Measurements from ENCODE around the gene ARHGDIA.

The ARHGDIA gene

DNA sequence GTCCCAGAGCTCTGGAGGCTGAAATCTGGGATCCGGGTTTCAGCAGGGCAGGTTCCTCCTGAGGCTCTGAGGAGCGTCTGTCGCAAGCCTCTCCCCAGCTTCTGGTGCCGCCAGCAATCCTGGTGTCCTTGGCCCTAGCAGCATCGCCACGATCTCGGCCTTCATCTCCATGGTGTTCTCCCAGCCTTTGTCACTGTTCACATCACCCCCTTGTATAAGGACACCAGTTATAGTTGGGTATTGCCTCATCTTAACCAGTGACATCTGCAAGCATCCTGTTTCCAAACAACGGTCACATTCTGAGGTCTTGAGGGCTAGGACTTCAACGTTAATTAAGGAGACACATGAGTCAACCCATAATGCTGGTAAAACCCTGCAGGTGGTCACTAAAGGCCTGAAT is 33.5 kb downstream of the ARHGDIA start:
- TF ChIP-seq, protein P1, sequence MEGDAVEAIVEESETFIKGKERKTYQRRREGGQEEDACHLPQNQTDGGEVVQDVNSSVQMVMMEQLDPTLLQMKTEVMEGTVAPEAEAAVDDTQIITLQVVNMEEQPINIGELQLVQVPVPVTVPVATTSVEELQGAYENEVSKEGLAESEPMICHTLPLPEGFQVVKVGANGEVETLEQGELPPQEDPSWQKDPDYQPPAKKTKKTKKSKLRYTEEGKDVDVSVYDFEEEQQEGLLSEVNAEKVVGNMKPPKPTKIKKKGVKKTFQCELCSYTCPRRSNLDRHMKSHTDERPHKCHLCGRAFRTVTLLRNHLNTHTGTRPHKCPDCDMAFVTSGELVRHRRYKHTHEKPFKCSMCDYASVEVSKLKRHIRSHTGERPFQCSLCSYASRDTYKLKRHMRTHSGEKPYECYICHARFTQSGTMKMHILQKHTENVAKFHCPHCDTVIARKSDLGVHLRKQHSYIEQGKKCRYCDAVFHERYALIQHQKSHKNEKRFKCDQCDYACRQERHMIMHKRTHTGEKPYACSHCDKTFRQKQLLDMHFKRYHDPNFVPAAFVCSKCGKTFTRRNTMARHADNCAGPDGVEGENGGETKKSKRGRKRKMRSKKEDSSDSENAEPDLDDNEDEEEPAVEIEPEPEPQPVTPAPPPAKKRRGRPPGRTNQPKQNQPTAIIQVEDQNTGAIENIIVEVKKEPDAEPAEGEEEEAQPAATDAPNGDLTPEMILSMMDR (IDR thresholded peaks at IDR 0.05; ENCODE audit: insufficient read depth, low read length), result no peak
- TF ChIP-seq POLR2AphosphoS5 (IDR thresholded peaks at IDR 0.05; ENCODE audit: low read depth) (peak; percentile 98), SPI1 (IDR thresholded peaks at IDR 0.05; ENCODE audit: borderline replicate concordance, low read depth) (no peak), GABPA (IDR thresholded peaks at IDR 0.05; ENCODE audit: low read depth) (peak; percentile 22; the same call in 1 of the 2 replicates)
- TF ChIP-seq, protein P2, sequence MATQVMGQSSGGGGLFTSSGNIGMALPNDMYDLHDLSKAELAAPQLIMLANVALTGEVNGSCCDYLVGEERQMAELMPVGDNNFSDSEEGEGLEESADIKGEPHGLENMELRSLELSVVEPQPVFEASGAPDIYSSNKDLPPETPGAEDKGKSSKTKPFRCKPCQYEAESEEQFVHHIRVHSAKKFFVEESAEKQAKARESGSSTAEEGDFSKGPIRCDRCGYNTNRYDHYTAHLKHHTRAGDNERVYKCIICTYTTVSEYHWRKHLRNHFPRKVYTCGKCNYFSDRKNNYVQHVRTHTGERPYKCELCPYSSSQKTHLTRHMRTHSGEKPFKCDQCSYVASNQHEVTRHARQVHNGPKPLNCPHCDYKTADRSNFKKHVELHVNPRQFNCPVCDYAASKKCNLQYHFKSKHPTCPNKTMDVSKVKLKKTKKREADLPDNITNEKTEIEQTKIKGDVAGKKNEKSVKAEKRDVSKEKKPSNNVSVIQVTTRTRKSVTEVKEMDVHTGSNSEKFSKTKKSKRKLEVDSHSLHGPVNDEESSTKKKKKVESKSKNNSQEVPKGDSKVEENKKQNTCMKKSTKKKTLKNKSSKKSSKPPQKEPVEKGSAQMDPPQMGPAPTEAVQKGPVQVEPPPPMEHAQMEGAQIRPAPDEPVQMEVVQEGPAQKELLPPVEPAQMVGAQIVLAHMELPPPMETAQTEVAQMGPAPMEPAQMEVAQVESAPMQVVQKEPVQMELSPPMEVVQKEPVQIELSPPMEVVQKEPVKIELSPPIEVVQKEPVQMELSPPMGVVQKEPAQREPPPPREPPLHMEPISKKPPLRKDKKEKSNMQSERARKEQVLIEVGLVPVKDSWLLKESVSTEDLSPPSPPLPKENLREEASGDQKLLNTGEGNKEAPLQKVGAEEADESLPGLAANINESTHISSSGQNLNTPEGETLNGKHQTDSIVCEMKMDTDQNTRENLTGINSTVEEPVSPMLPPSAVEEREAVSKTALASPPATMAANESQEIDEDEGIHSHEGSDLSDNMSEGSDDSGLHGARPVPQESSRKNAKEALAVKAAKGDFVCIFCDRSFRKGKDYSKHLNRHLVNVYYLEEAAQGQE (IDR thresholded peaks at IDR 0.05; ENCODE audit: insufficient replicate concordance, low read depth), result peak; percentile 48
- peak; percentile 99 to 100 for DNase-seq (ENCODE audit: low read depth in 1 of 2, low spot score in 1 of 2)
- H3K27ac ChIP-seq (replicated peaks), result peak overlapping the region; percentile 97
- no peak overlapping the region for H3K4me3 ChIP-seq (replicated peaks; ENCODE audit: insufficient read depth, low read length)
- H3K27me3 ChIP-seq (ENCODE audit: insufficient read depth, poor library complexity, severe bottlenecking), result no peaks in the 10 kb centered on the region

DNA sequence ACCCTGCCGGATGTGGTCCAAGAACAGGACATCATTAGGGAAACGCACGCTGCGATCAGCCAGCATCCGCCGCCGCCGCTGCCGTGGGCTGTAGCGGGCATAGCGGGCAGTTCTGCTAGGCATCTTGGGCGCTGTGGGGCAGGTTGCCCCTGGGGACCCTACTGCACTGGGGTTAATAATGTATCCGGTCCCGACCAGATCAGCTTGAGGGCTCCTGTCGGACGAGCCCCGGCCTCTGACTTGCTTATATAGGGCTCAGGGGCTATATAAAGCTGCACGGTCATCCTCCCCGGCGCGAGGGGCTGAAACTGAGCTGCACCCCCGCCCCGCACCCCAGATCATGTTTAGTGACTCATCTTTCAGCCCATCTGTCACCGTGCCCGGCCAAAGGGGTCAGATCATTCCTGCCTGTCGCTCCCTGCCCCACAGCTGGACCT is 36.3 kb downstream of the ARHGDIA start, which contains the start of gene PPP1R27:
TSS of gene PPP1R27 (minus strand) at position 220 of the 437 bp plus-strand sequence. CDS start at position 123, 97 bp downstream.
- DNase-seq (ENCODE audit: low read depth in 1 of 2, low spot score in 1 of 2), result no peak
- Histone ChIP-seq H3K27ac (replicated peaks) (peak within 1 kb of the TSS; percentile 97), H3K27me3 (ENCODE audit: insufficient read depth, poor library complexity, severe bottlenecking) (no peaks in the 10 kb centered on the region), H3K4me3 (replicated peaks; ENCODE audit: insufficient read depth, low read length) (peak within 1 kb of the TSS; percentile 43)
- TF ChIP-seq, protein P1 (IDR thresholded peaks at IDR 0.05; ENCODE audit: insufficient read depth, low read length), result no peak
- TF ChIP-seq SPI1 (IDR thresholded peaks at IDR 0.05; ENCODE audit: borderline replicate concordance, low read depth), result no peak
- no peak for TF ChIP-seq POLR2AphosphoS5 (IDR thresholded peaks at IDR 0.05; ENCODE audit: low read depth)

DNA sequence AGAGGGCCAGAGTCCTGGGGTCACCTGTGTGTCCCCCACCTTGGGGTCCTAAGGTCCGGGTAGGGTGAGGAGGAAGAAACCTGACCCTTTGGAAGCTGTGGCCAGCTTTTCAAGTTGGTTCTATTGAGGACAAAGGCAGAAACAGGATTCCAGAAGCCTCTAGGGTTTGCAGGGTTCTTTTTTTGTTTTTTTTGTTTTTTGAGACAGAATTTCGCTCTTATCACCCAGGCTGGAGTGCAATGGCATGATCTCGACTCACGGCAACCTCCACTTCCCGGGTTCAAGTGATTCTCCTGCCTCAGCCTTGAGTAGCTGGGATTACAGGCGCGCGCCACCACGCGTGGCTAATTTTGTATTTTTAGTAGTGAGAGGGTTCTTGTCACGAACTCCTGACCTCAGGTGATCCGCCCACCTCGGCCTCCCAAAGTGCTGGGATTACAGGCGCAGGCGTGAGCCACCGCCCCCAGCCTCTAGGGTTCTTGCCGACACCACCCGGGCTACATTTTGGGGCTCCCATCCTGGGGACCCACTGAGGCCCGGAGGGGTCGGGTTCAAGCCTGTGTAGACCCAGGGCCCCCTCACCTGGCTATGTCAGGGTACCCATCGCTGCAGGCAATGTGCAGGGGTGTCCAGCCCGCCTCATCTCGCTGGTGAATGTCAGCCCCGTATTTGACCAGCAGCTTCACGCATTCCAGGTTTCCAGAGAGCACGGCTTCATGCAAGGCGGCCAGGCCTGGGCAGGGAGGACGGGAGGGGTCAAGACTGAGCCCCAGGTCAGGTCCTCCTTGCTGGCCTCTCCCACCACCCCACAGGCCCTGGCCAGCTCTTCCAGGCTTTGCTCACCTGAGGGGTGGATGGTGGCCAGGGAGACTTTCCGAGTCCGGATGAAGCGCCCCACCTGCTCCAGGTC is 37.0 kb downstream of the ARHGDIA start:
- H3K27ac ChIP-seq (replicated peaks), result peak overlapping the region; percentile 97
- no peak for TF ChIP-seq GABPA (IDR thresholded peaks at IDR 0.05; ENCODE audit: low read depth)
- TF ChIP-seq, protein P1 (IDR thresholded peaks at IDR 0.05; ENCODE audit: insufficient read depth, low read length), result no peak
- TF ChIP-seq POLR2AphosphoS5 (IDR thresholded peaks at IDR 0.05; ENCODE audit: low read depth), result no peak
- TF ChIP-seq, protein P2 (IDR thresholded peaks at IDR 0.05; ENCODE audit: insufficient replicate concordance, low read depth), result no peak
- TF ChIP-seq SPI1 (IDR thresholded peaks at IDR 0.05; ENCODE audit: borderline replicate concordance, low read depth), result no peak

More for the DNA sequence above, 37.0 kb downstream of the ARHGDIA start:
- DNase-seq (ENCODE audit: low read depth in 1 of 2, low spot score in 1 of 2), result no peak
- H3K27me3 ChIP-seq (ENCODE audit: insufficient read depth, poor library complexity, severe bottlenecking), result no peaks in the 10 kb centered on the region
- peak overlapping the region; percentile 43 for H3K4me3 ChIP-seq (replicated peaks; ENCODE audit: insufficient read depth, low read length)

All from HL-60 (cell line).